ENCODE measurements around the gene DPY30.
"Not testable (repeated sequence)": the region's sequence is repeated elsewhere in the genome, so short reads cannot be mapped to it uniquely, and the experiment has no call there.

Gene DPY30

GRCh38 chr2:32039447-32040219, at the start of gene DPY30:
TSS of gene DPY30 (minus strand) at chr2:32039805. CDS start at chr2:32039456, 349 bp downstream.
- peak; percentile 64 for DNase-seq

GRCh38 chr2:32074134-32074506, 34.5 kb upstream of the DPY30 start:
- DNase-seq: no peak

- no peak for DNase-seq
These were observed 27.9 kb upstream of the DPY30 start for GRCh38 chr2:32067549-32067948.

- no peak for DNase-seq
These were observed 25.1 kb upstream of the DPY30 start for GRCh38 chr2:32064713-32065112.

GRCh38 chr2:32064021-32064601, 24.5 kb upstream of the DPY30 start:
- DNase-seq: no peak

- peak; percentile 90 for DNase-seq
These were observed 23.9 kb upstream of the DPY30 start, which contains the start of gene SPAST for GRCh38 chr2:32063310-32064020. TSS of gene SPAST (plus strand) at chr2:32063556. CDS start at chr2:32063832, 276 bp downstream.

- DNase-seq: peak; percentile 35
These were observed 22.6 kb upstream of the DPY30 start for GRCh38 chr2:32061973-32062861.

GRCh38 chr2:32061430-32061829, 21.8 kb upstream of the DPY30 start:
- DNase-seq: no peak

GRCh38 chr2:32060266-32060665, 20.7 kb upstream of the DPY30 start:
- no peak for DNase-seq

- no peak for DNase-seq
These were observed 18.5 kb upstream of the DPY30 start for GRCh38 chr2:32058130-32058529.

GRCh38 chr2:32054583-32054982, 15.0 kb upstream of the DPY30 start:
- DNase-seq: not testable (repeated sequence)

- DNase-seq: no peak
These were observed 12.3 kb upstream of the DPY30 start for GRCh38 chr2:32051836-32052439.

- DNase-seq: no peak
These were observed 4.0 kb upstream of the DPY30 start for GRCh38 chr2:32043561-32043960.

GRCh38 chr2:32034198-32034887, 5.3 kb downstream of the DPY30 start:
- not testable (repeated sequence) for DNase-seq

GRCh38 chr2:32018789-32019482, 20.7 kb downstream of the DPY30 start:
- not testable (repeated sequence) for DNase-seq

GRCh38 chr2:32012872-32013271, 26.7 kb downstream of the DPY30 start:
- no peak for DNase-seq

- DNase-seq: no peak
These were observed 28.1 kb downstream of the DPY30 start for GRCh38 chr2:32011485-32011960.

- peak; percentile 72 for DNase-seq
These were observed 28.7 kb downstream of the DPY30 start, which contains the start of gene MEMO1 for GRCh38 chr2:32010670-32011484. TSS of gene MEMO1 (minus strand) at chr2:32011008. CDS start at chr2:32010247, 761 bp downstream.

GRCh38 chr2:32010280-32010669, 29.3 kb downstream of the DPY30 start:
- DNase-seq: not testable (repeated sequence)

Measured in NCI-H2029 treated with DMSO at 0.1 percent for 48 hours (cell line).